CD4-positive, CD25-positive, alpha-beta regulatory T cell (primary cell): ENCODE results near the gene NUDCD3. TPM values are rescaled to one million over a fixed set of nuclear protein-coding genes. Genes with fewer than 3 reads are reported as not detected.

ENCODE experiments used
- ATAC-seq, 2 donors: fragments of 150-1000 bp; cut with Tn5 transposase; one replicate each; pipeline ENCODE4 v1.10.0; 2021; ENCODE audit warnings: low read depth in 2 of 2, moderate number of reproducible peaks in 2 of 2, moderate library complexity in 1 of 2
- DNase-seq, 3 donors: peaks; one replicate each; pipeline versions ENCODE4 v3.0.0 to v3.0.0-alpha.2; 2012 to 2022; ENCODE audit warnings: mixed read lengths in 1 of 3
- H3K27ac ChIP-seq: one replicate; pipeline ENCODE4 v1.7.0; 2013; ENCODE audit warnings: mild to moderate bottlenecking, low read length; ENCODE audit not compliant: insufficient read depth, poor library complexity, severe bottlenecking
- H3K27me3 ChIP-seq: one replicate; pipeline ENCODE4 v1.7.0; 2013; ENCODE audit warnings: low read length; ENCODE audit not compliant: control insufficient read depth, insufficient read depth
- H3K36me3 ChIP-seq: one replicate; pipeline ENCODE4 v1.7.0; 2013; ENCODE audit warnings: mild to moderate bottlenecking, low read length, moderate library complexity; ENCODE audit not compliant: control insufficient read depth, insufficient read depth
- H3K4me1 ChIP-seq: 2 replicates; pipeline ENCODE4 v1.7.0; 2013; ENCODE audit warnings: mild to moderate bottlenecking, low read length; ENCODE audit not compliant: insufficient read depth, control insufficient read depth, poor library complexity, severe bottlenecking
- H3K4me3 ChIP-seq: one replicate; pipeline ENCODE4 v1.7.0; 2013; ENCODE audit warnings: low read depth, mild to moderate bottlenecking, low read length, moderate library complexity
- H3K9me3 ChIP-seq, 2 experiments: 1 replicate in 1 of 2; 2 replicates in 1 of 2; pipeline ENCODE4 v1.7.0; 2013; ENCODE audit warnings: low read length in 2 of 2, mild to moderate bottlenecking in 1 of 2, moderate library complexity in 1 of 2; ENCODE audit not compliant: control insufficient read depth in 2 of 2
- H3K27ac Mint-ChIP-seq, 3 donors: one replicate each; pipeline ENCODE4 v1.8.0; 2020 to 2022; ENCODE audit warnings: mild to moderate bottlenecking in 3 of 3, mixed read lengths in 3 of 3, moderate library complexity in 2 of 3
- H3K27me3 Mint-ChIP-seq: one replicate; pipeline ENCODE4 v1.8.0; 2022; ENCODE audit warnings: mild to moderate bottlenecking, mixed read lengths
- H3K36me3 Mint-ChIP-seq: one replicate; pipeline ENCODE4 v1.8.0; 2020; ENCODE audit warnings: mixed read lengths
- H3K4me1 Mint-ChIP-seq, 4 donors: one replicate each; pipeline ENCODE4 v1.8.0; 2020 to 2022; ENCODE audit warnings: mixed read lengths in 4 of 4, mild to moderate bottlenecking in 1 of 4
- H3K4me3 Mint-ChIP-seq, 4 donors: one replicate each; pipeline ENCODE4 v1.8.0; 2020 to 2022; ENCODE audit warnings: mild to moderate bottlenecking in 4 of 4, mixed read lengths in 4 of 4, moderate library complexity in 3 of 4
- H3K9me3 Mint-ChIP-seq, 7 donors: one replicate each; pipeline ENCODE4 v1.8.0; 2020 to 2022; ENCODE audit warnings: mixed read lengths in 7 of 7, mild to moderate bottlenecking in 3 of 7, moderate library complexity in 2 of 7
- polyA plus RNA-seq, 4 donors: library from polyadenylated mRNA; unstranded; fragments of 300-500 nt; fragmentation: Illumina TruSeq; gene quantifications; one replicate each; pipeline ENCODE4 v1.2.3, GENCODE V29; 2021
- total RNA-seq: library from RNA; stranded (reverse); gene quantifications from one replicate; pipeline ENCODE4 v1.2.3, GENCODE V29; 2022

NUDCD3 gene
- total and polyA plus RNA-seq, 5 donors from 2014 or later = 55.6 to 85.6 (median 70.1) TPM

DNA sequence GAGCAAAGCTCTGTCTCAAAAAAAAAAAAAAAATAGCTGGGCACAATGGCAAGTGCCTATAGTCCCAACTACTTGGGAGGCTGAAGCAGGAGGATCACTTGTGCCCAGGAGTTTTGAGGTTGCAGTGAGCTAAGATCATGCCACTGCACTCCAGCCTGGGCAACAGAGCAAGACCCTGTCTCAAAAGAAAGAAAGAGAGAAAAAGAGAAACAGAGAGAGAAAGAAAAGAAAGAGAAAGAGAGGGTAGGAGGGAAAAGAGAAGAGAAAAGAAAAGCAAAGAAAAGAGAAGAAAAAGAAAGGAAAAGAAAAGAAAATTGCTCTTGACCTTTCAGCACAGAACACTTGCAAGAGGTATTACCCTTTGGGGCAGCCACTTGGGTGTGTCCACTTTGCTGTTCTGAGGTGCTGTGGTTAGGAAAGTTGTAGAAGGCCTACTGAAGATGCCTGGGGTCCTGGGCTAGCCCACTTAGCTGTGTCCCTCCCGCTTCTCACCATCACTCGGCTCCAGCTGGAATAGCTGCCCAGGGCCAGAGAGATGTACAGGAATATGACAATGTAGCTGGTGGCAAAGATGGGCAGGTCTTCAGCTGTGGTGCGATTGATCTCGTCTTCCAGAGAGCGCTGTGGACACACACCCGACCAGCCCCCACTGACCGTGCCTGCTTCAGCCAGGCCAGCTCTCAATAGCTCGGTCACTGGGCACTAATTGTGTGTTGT is 45.0 kb upstream of the NUDCD3 start:
- ATAC-seq = no peak
- Histone ChIP-seq H3K9me3 (no peaks in the 10 kb centered on the region), H3K4me1 (no peaks in the 10 kb centered on the region), H3K4me3 (no peak overlapping the region), H3K27ac (no peak overlapping the region), H3K36me3 (no peaks in the 10 kb centered on the region), H3K27me3 (no peaks in the 10 kb centered on the region)
- Mint-ChIP-seq H3K4me3 (no peak overlapping the region), H3K27me3 (peaks cover 4% of the 10 kb centered on the region), H3K27ac (peak overlapping the region in 1 of 3 donors; percentile 44), H3K4me1 (peaks cover 0 to 4% (median 0%) of the 10 kb centered on the region in 4 donors), H3K36me3 (no peaks in the 10 kb centered on the region), H3K9me3 (peaks cover 0 to 2% (median 0%) of the 10 kb centered on the region in 7 donors)
- DNase-seq = no peak

DNA sequence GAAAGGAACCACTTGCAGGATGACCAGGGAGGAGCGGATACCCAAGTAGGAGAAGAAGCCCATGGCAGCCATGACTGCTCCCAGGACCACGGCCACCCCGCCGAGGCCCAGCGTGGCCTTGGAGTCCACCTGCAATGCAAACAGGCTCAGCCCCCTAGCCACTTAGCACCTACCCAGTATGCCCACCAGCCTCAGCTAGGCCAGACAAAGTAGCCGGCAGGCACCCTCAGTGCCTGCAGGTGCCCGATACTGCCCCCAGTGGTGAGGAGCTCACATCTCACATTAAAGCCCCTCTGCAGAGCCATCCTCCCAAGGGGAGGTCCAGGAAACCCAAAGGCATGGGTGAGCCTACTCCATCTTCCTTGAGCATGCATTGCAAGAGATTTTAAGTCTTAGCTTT is 44.0 kb upstream of the NUDCD3 start:
- H3K4me3 Mint-ChIP-seq = no peak overlapping the region
- Histone ChIP-seq H3K9me3 (no peaks in the 10 kb centered on the region), H3K36me3 (no peaks in the 10 kb centered on the region), H3K27me3 (no peaks in the 10 kb centered on the region), H3K27ac (no peak overlapping the region), H3K4me3 (no peak overlapping the region), H3K4me1 (no peaks in the 10 kb centered on the region)
- no peaks in the 10 kb centered on the region for H3K36me3 Mint-ChIP-seq
- H3K9me3 Mint-ChIP-seq = peaks cover 0 to 2% (median 0%) of the 10 kb centered on the region in 7 donors
- peak in 1 of 2 donors; percentile 49 for ATAC-seq
- peak in 2 of 3 donors; percentile 33 to 48 for DNase-seq
- H3K4me1 Mint-ChIP-seq = peaks cover 0 to 4% (median 0%) of the 10 kb centered on the region in 4 donors
- no peak overlapping the region for H3K27ac Mint-ChIP-seq
- H3K27me3 Mint-ChIP-seq = peaks cover 4% of the 10 kb centered on the region

DNA sequence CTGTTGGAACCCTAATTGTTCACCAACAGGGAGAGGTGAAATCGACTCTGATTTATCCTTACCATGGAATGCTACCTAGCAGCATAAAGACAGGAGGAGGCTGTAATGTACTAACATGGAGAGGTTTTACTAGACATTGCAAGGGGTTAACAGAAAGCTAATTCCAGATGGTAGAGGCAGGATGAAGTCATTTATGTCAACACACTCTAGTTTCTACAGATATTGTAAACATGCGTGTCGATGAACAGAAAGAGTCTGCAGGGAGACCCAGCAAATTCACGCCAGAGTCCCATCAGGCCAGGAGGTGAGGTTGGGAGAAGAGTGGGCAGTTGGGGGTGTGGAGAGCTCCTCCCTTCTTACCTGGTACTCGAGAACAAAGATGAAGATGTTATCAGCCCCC is 43.6 kb upstream of the NUDCD3 start:
- Mint-ChIP-seq H3K4me1 (peaks cover 0 to 4% (median 0%) of the 10 kb centered on the region in 4 donors), H3K27me3 (peaks cover 4% of the 10 kb centered on the region)

DNA sequence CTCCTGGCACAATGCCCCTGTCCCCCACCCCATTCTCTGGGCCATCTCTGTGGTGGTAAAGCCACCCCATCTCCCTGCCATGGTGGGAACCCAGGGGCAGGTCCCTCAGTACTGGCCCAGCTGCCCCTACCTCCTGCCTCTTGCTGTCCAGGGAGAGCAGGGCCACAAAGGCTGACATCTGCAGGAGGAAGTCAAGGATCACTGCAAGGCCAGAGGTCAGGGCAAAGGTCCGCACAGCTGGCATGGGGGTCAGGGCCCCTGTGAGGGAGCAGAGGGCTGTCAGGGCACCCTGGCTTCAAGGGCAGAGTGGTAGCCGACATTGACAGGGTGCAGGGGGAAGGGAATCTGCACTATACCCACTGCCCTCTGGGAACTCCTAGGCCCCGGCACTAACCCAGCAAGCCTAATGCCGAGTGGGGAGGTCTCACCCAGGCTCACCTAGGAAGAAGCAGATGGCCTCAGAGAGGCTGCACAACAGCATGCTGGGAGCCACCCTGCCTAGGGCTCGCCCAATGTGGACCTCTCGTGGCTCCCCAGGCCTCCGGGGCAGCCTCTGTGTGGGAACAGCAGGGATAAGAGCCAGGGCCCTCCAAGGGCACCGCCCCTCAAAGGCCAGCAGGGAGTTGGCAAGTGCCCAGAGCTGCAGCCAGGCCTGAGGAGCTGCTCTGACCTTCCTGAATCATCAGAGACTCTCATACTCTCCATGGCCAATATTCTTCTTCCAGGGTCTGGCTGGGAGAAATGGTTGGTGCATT is 43.0 kb upstream of the NUDCD3 start:
- Mint-ChIP-seq H3K27me3 (peaks cover 4% of the 10 kb centered on the region), H3K36me3 (no peaks in the 10 kb centered on the region), H3K4me3 (no peak overlapping the region), H3K9me3 (peaks cover 0 to 2% (median 0%) of the 10 kb centered on the region in 7 donors), H3K4me1 (peaks cover 0 to 4% (median 0%) of the 10 kb centered on the region in 4 donors), H3K27ac (no peak overlapping the region)
- no peak for ATAC-seq
- no peak for DNase-seq
- no peaks in the 10 kb centered on the region for H3K9me3 ChIP-seq
- no peaks in the 10 kb centered on the region for H3K36me3 ChIP-seq
- H3K27me3 ChIP-seq = no peaks in the 10 kb centered on the region
- H3K4me3 ChIP-seq = no peak overlapping the region
- no peaks in the 10 kb centered on the region for H3K4me1 ChIP-seq
- no peak overlapping the region for H3K27ac ChIP-seq

More for the DNA sequence above, 43.6 kb upstream of the NUDCD3 start:
- Histone ChIP-seq H3K9me3 (no peaks in the 10 kb centered on the region), H3K36me3 (no peaks in the 10 kb centered on the region), H3K4me1 (no peaks in the 10 kb centered on the region), H3K27me3 (no peaks in the 10 kb centered on the region), H3K27ac (no peak overlapping the region), H3K4me3 (no peak overlapping the region)
- DNase-seq = no peak
- Mint-ChIP-seq H3K4me3 (no peak overlapping the region), H3K36me3 (no peaks in the 10 kb centered on the region), H3K9me3 (peaks cover 0 to 2% (median 0%) of the 10 kb centered on the region in 7 donors), H3K27ac (no peak overlapping the region)
- no peak for ATAC-seq

- Histone ChIP-seq H3K36me3 (no peaks in the 10 kb centered on the region), H3K4me1 (no peaks in the 10 kb centered on the region), H3K27ac (no peak overlapping the region), H3K27me3 (no peaks in the 10 kb centered on the region), H3K4me3 (no peak overlapping the region), H3K9me3 (no peaks in the 10 kb centered on the region)
- no peak overlapping the region for H3K4me3 Mint-ChIP-seq
- peaks cover 0 to 4% (median 0%) of the 10 kb centered on the region in 7 donors for H3K9me3 Mint-ChIP-seq
- no peak for DNase-seq
- no peaks in the 10 kb centered on the region for H3K36me3 Mint-ChIP-seq
- peaks cover 0 to 4% (median 0%) of the 10 kb centered on the region in 4 donors for H3K4me1 Mint-ChIP-seq
- no peak for ATAC-seq
- H3K27ac Mint-ChIP-seq = no peak overlapping the region
- peaks cover 8% of the 10 kb centered on the region for H3K27me3 Mint-ChIP-seq
These were observed 41.2 kb upstream of the NUDCD3 start for GRCh38 chr7:44531421-44532380.

- Mint-ChIP-seq H3K27ac (no peak overlapping the region), H3K4me3 (no peak overlapping the region), H3K36me3 (no peaks in the 10 kb centered on the region), H3K9me3 (peaks cover 0 to 4% (median 0%) of the 10 kb centered on the region in 7 donors), H3K27me3 (peaks cover 8% of the 10 kb centered on the region), H3K4me1 (peaks cover 0 to 4% (median 0%) of the 10 kb centered on the region in 4 donors)
- H3K4me3 ChIP-seq = no peak overlapping the region
- no peak for ATAC-seq
- no peak for DNase-seq
- no peak overlapping the region for H3K27ac ChIP-seq
- H3K9me3 ChIP-seq = no peaks in the 10 kb centered on the region
- H3K27me3 ChIP-seq = no peaks in the 10 kb centered on the region
- no peaks in the 10 kb centered on the region for H3K36me3 ChIP-seq
- no peaks in the 10 kb centered on the region for H3K4me1 ChIP-seq
These were observed 40.5 kb upstream of the NUDCD3 start for GRCh38 chr7:44530990-44531389.

DNA sequence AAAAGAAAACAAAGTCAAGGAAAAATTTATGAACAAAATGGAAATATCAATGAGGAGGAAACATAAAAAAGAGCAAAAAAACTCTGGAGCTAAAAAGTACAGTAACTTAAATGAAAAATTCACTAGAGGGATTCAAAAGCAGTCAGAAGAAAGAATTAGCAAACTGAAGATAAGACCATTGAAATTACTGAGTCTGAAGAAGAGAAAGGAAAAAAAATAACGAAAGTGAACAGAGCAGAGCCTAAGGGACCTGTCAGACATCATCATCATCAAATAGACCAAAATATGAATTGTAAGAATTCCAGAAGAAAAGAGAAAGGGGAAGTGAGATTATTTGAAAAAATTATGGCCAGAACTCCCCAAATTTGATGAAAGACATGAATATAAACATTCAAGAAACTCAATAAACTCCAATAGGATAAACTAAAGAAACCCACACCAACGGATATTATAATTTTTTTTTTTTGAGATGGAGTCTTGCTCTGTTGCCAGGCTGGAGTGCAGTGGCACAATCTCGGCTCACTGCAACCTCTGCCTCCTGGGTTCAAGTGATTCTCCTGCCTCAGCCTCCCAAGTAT is 34.4 kb upstream of the NUDCD3 start:
- Histone ChIP-seq H3K4me3 (no peak overlapping the region), H3K9me3 (peaks cover 0 to 14% of the 10 kb centered on the region in 2 experiments), H3K36me3 (no peaks in the 10 kb centered on the region), H3K4me1 (no peaks in the 10 kb centered on the region), H3K27me3 (peaks cover 12% of the 10 kb centered on the region), H3K27ac (no peak overlapping the region)
- Mint-ChIP-seq H3K27ac (no peak overlapping the region), H3K4me1 (no peaks in the 10 kb centered on the region), H3K27me3 (peaks cover 21% of the 10 kb centered on the region), H3K36me3 (peaks cover 3% of the 10 kb centered on the region), H3K4me3 (no peak overlapping the region), H3K9me3 (peaks cover 0 to 20% (median 6%) of the 10 kb centered on the region in 7 donors)
- no peak for ATAC-seq
- no peak for DNase-seq
